Activated CD4-positive, alpha-beta memory T cell treated with anti-CD3 and anti-CD28 coated beads for 36 hours (primary cell): ENCODE measurements around the gene LMTK2. TPM values are rescaled to one million over a fixed set of nuclear protein-coding genes. Genes with fewer than 3 reads are reported as not detected.

Experiments used
- CTCF ChIA-PET: fragments of 350-600 bp; sonication (Branson Sonifier 250); formaldehyde crosslinking; loops from one replicate; lab custom pipeline; 2021; ENCODE audit warnings: antibody characterized with exemption, inconsistent platforms; lab: Charles Lee
- POLR2A ChIA-PET: fragments of 350-600 bp; sonication (Branson Sonifier 250); formaldehyde crosslinking; loops from one replicate; lab custom pipeline; 2021; ENCODE audit warnings: antibody characterized with exemption; lab: Charles Lee
- DNase-seq: peaks from one replicate; pipeline ENCODE4 v3.0.0-alpha.2; 2020
- H3K27ac Mint-ChIP-seq: one replicate; pipeline ENCODE4 v1.8.0; 2021; ENCODE audit warnings: mixed read lengths
- H3K27me3 Mint-ChIP-seq: one replicate; pipeline ENCODE4 v1.8.0; 2021; ENCODE audit warnings: mixed read lengths
- H3K36me3 Mint-ChIP-seq: one replicate; pipeline ENCODE4 v1.8.0; 2021; ENCODE audit warnings: mixed read lengths
- H3K4me1 Mint-ChIP-seq: one replicate; pipeline ENCODE4 v1.8.0; 2021; ENCODE audit warnings: low read depth, mixed read lengths
- H3K4me3 Mint-ChIP-seq: one replicate; pipeline ENCODE4 v1.8.0; 2021; ENCODE audit warnings: mild to moderate bottlenecking, mixed read lengths
- H3K9me3 Mint-ChIP-seq: one replicate; pipeline ENCODE4 v1.8.0; 2021; ENCODE audit warnings: mixed read lengths
- intact Hi-C: fragments of 100-400 bp; cut with micrococcal nuclease; formaldehyde crosslinking; loops from one replicate; pipeline ENCODE4 v1.15.1; 2023
- total RNA-seq, 2 experiments: library from RNA; stranded (reverse); gene quantifications; one replicate each; pipeline ENCODE4 v1.2.3, GENCODE V29; 2021

LMTK2 gene
- total RNA-seq, 2 experiments from 2014 or later = 10.6 to 10.8 TPM

- ChIA-PET POLR2A (interaction anchor here (1.6 kb wide), 1 partner anchor 63 kb away, joined by 6 read pairs; the partner anchor contains the start of gene LMTK2), CTCF (interaction anchor here (0.5 to 19.6 kb wide), 38 partner anchors 9 to 1069 kb away, joined by 3 to 368 read pairs (median 6); partner anchors contain the start of gene LMTK2)
- peaks cover 6% of the 10 kb centered on the region for H3K4me1 Mint-ChIP-seq
- H3K9me3 Mint-ChIP-seq = no peaks in the 10 kb centered on the region
- no peak for DNase-seq
- intact Hi-C loops = loop anchor here (1.0 kb wide), 2 partner anchors 63 to 148 kb away; partner anchors contain the start of gene LMTK2
- peaks cover 6% of the 10 kb centered on the region for H3K36me3 Mint-ChIP-seq
- no peak overlapping the region for H3K27ac Mint-ChIP-seq
- no peaks in the 10 kb centered on the region for H3K27me3 Mint-ChIP-seq
- no peak overlapping the region for H3K4me3 Mint-ChIP-seq
Observed at GRCh38 chr7:98168904-98169621, 62.4 kb downstream of the LMTK2 start.

GRCh38 chr7:98170966-98171365 is 64.3 kb downstream of the LMTK2 start:
- ChIA-PET CTCF (interaction anchor here (19.6 kb wide), 1 partner anchor 150 kb away, joined by 368 read pairs; no protein-coding TSS in a partner anchor), POLR2A (no interaction called here)
- H3K27me3 Mint-ChIP-seq = no peaks in the 10 kb centered on the region
- no peak overlapping the region for H3K27ac Mint-ChIP-seq
- intact Hi-C loops = no loop called here
- H3K9me3 Mint-ChIP-seq = no peaks in the 10 kb centered on the region
- peaks cover 6% of the 10 kb centered on the region for H3K4me1 Mint-ChIP-seq
- H3K4me3 Mint-ChIP-seq = no peak overlapping the region
- peaks cover 8% of the 10 kb centered on the region for H3K36me3 Mint-ChIP-seq
- no peak for DNase-seq

DNA sequence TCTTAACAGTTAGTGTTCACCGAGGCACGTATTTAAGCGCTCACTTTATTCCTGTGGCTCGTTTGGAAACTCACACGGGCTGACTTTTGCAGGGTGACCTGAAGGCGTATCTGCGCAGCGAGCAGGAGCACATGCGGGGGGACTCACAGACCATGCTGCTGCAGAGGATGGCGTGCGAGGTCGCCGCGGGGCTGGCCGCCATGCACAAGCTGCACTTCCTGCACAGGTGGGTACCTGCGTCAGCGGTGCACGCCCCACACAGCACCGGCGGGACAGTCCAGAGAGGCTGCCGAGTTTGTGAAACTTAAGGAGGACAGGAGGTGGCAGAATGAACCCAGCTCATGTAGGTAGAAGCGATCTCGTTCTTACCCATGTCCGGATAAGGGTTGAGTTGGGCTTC is 64.8 kb downstream of the LMTK2 start:
- Mint-ChIP-seq H3K36me3 (peaks cover 8% of the 10 kb centered on the region), H3K4me3 (no peak overlapping the region), H3K9me3 (no peaks in the 10 kb centered on the region), H3K4me1 (peaks cover 6% of the 10 kb centered on the region), H3K27ac (no peak overlapping the region), H3K27me3 (no peaks in the 10 kb centered on the region)
- DNase-seq = no peak
- ChIA-PET CTCF (interaction anchor here (0.6 to 19.6 kb wide), 3 partner anchors 151 to 274 kb away, joined by 3 to 368 read pairs (median 4); no protein-coding TSS in a partner anchor), POLR2A (no interaction called here)
- intact Hi-C loops = no loop called here

GRCh38 chr7:98174334-98175259 is 67.9 kb downstream of the LMTK2 start:
- ChIA-PET CTCF (interaction anchor here (19.6 kb wide), 1 partner anchor 154 kb away, joined by 368 read pairs; no protein-coding TSS in a partner anchor), POLR2A (no interaction called here)
- no peak overlapping the region for H3K4me3 Mint-ChIP-seq
- intact Hi-C loops = no loop called here
- peaks cover 8% of the 10 kb centered on the region for H3K36me3 Mint-ChIP-seq
- DNase-seq = no peak
- H3K27ac Mint-ChIP-seq = no peak overlapping the region
- no peaks in the 10 kb centered on the region for H3K4me1 Mint-ChIP-seq
- H3K27me3 Mint-ChIP-seq = no peaks in the 10 kb centered on the region
- H3K9me3 Mint-ChIP-seq = no peaks in the 10 kb centered on the region

DNA sequence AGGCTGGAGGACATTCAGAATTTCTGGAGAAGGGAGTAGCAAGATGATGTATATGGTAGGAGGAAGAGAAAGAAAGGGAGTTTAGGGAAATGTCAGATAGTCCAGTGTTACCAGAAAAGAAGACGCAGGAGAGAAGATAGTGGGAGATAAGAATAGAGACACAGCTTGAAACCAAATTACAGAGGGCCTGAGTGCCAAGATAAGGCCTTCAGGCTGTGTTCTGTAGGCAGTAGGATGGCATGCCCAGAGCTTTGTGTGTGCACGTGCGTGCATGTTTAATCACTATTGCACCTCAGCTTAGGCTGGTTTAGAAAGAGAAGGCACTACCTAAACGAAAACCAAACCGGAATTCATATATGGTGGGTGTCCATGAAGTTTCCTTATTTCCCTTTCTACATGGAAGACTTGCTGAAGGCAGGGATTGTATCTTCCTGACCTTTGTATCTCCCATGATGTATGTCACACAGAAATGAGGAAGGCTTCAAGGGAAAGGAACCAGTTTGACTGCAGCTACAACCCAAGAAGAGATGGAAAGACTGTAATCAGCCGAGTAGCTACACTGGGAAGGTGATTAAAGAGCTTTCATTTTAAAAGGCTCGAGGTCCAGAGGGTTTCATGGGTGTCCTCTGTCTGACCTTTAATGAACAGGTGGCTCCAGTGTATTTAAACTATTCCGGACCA is 68.7 kb downstream of the LMTK2 start:
- Mint-ChIP-seq H3K4me1 (no peaks in the 10 kb centered on the region), H3K27me3 (no peaks in the 10 kb centered on the region), H3K4me3 (no peak overlapping the region), H3K9me3 (no peaks in the 10 kb centered on the region), H3K36me3 (peaks cover 8% of the 10 kb centered on the region), H3K27ac (no peak overlapping the region)
- no peak for DNase-seq
- intact Hi-C loops = no loop called here
- POLR2A ChIA-PET = no interaction called here
- CTCF ChIA-PET = interaction anchor here (0.6 to 19.6 kb wide), 3 partner anchors 9 to 155 kb away, joined by 4 to 368 read pairs (median 4); no protein-coding TSS in a partner anchor

DNA sequence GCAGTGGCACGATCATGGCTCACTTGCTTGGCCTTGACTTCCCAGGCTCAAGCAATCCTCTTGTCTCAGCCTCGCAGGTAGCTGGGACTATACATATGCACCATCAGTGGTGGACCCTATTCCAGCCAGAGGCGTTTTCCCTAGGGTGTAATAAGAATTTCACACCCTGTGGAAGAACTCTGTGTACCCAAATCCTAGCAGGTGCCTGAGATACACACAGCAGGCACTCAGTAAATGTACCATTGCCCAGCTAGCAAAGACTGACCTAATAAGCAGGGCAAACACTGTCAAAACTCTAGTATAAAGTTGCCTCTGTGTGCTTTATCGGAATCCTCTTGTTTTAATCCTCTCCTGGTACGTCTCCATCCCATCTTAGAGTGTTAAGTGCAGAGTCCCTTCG is 70.9 kb downstream of the LMTK2 start:
- H3K36me3 Mint-ChIP-seq = peaks cover 2% of the 10 kb centered on the region
- CTCF ChIA-PET = interaction anchor here (3.2 to 19.6 kb wide), 2 partner anchors 9 to 157 kb away, joined by 22 to 368 read pairs; no protein-coding TSS in a partner anchor

DNA sequence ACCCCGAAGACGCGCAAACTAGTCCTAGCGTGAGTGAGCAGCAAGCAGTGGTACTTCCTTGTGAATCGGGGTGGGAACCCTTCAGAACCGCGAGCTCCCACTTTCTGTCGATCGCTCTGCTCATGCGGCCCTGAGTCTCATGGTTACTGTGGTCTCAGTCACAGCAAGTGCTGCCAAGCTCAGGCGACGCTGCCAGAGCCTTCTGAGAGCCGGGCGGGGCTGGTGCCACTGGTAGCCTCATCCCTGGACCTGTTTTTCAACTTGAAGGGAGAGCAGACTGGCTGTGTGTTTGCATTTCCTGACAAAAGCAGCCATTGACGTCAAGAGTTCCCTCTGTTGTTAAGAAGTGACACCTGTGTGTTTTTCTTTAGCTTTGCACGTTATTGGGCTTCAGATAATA is 71.7 kb downstream of the LMTK2 start:
- no peaks in the 10 kb centered on the region for H3K4me1 Mint-ChIP-seq
- no peak for DNase-seq
- ChIA-PET POLR2A (no interaction called here), CTCF (interaction anchor here (3.2 to 19.6 kb wide), 2 partner anchors 9 to 157 kb away, joined by 22 to 368 read pairs; no protein-coding TSS in a partner anchor)
- no peak overlapping the region for H3K27ac Mint-ChIP-seq
- no peaks in the 10 kb centered on the region for H3K9me3 Mint-ChIP-seq
- no peak overlapping the region for H3K4me3 Mint-ChIP-seq
- H3K36me3 Mint-ChIP-seq = peaks cover 6% of the 10 kb centered on the region
- intact Hi-C loops = no loop called here
- no peaks in the 10 kb centered on the region for H3K27me3 Mint-ChIP-seq

More for the DNA sequence above, 70.9 kb downstream of the LMTK2 start:
- Mint-ChIP-seq H3K4me3 (no peak overlapping the region), H3K9me3 (no peaks in the 10 kb centered on the region), H3K4me1 (no peaks in the 10 kb centered on the region), H3K27me3 (no peaks in the 10 kb centered on the region), H3K27ac (no peak overlapping the region)
- POLR2A ChIA-PET = no interaction called here
- intact Hi-C loops = no loop called here
- no peak for DNase-seq

DNA sequence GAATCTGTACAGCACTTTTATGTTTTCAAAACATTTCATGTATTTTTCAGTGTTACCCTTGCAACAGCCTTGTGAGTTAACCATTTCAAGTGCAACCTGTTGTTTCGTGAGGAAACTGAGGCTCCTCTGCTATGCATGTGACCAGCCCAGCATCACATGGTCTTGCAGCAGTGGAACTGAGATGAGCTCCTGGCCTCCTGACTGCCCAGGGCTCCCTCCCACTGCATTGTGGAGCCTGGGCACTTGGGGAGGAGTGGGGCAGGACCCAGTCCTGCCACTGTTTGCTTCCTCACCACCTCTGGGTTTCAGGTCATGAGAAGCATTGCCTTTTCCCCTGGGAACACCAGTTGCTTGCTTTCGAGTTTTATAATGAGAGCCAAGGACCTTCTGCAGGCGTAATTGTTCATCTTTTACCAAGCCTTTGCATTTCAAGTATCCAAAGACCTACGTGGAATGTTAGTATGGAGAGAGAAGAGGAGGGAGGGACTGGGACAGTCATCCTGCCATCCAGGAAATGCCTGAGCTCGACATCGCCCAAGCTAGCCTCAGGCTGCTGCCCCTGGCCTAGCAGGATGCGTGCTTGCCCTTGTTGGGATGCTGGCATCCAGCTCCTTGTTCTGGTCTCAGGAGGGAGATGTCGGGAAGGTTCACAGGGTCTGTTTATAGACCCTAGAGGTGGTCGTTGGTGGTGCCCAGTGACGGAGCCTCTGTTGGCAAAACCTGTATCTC is 72.3 kb downstream of the LMTK2 start:
- intact Hi-C loops = no loop called here
- CTCF ChIA-PET = interaction anchor here (3.2 to 19.6 kb wide), 2 partner anchors 10 to 158 kb away, joined by 22 to 368 read pairs; no protein-coding TSS in a partner anchor

DNA sequence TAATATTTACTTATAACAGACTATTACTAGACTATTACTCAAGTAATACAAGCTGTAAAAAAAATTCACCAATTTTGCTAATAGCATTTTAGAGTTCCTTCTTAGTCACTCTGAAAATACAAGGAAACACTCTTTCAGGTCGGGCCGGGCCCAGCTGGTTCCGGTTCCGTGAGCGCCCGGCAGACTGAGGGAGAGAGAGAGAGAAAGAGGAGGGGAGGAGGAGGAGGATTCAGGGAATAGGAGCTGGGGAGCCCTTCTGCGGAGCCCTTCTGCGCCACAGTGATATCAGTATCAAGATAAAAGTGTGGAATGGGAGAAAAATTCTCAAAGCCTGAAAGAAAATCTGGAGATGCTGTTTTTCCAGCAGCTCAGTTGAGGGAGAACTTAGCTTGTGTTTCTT is 74.1 kb downstream of the LMTK2 start:
- CTCF ChIA-PET = interaction anchor here (1.3 kb wide), 1 partner anchor 159 kb away, joined by 4 read pairs; no protein-coding TSS in a partner anchor
- intact Hi-C loops = no loop called here
- H3K36me3 Mint-ChIP-seq = peaks cover 4% of the 10 kb centered on the region
- no peaks in the 10 kb centered on the region for H3K4me1 Mint-ChIP-seq
- no peak for DNase-seq
- H3K4me3 Mint-ChIP-seq = no peak overlapping the region
- no peak overlapping the region for H3K27ac Mint-ChIP-seq
- POLR2A ChIA-PET = no interaction called here
- H3K27me3 Mint-ChIP-seq = no peaks in the 10 kb centered on the region
- no peaks in the 10 kb centered on the region for H3K9me3 Mint-ChIP-seq

More for the DNA sequence above, 72.3 kb downstream of the LMTK2 start:
- H3K9me3 Mint-ChIP-seq = no peaks in the 10 kb centered on the region
- H3K4me1 Mint-ChIP-seq = no peaks in the 10 kb centered on the region
- no peak overlapping the region for H3K4me3 Mint-ChIP-seq
- DNase-seq = no peak
- no peaks in the 10 kb centered on the region for H3K27me3 Mint-ChIP-seq
- POLR2A ChIA-PET = no interaction called here
- H3K36me3 Mint-ChIP-seq = peaks cover 6% of the 10 kb centered on the region
- H3K27ac Mint-ChIP-seq = no peak overlapping the region

GRCh38 chr7:98185101-98185500 is 78.4 kb downstream of the LMTK2 start:
- H3K27me3 Mint-ChIP-seq = no peaks in the 10 kb centered on the region
- no peaks in the 10 kb centered on the region for H3K4me1 Mint-ChIP-seq
- H3K27ac Mint-ChIP-seq = no peak overlapping the region
- CTCF ChIA-PET = interaction anchor here (1.9 kb wide), 1 partner anchor 16 kb away, joined by 7 read pairs; no protein-coding TSS in a partner anchor
- DNase-seq = no peak
- no peaks in the 10 kb centered on the region for H3K9me3 Mint-ChIP-seq
- peaks cover 21% of the 10 kb centered on the region for H3K36me3 Mint-ChIP-seq
- POLR2A ChIA-PET = no interaction called here
- intact Hi-C loops = no loop called here
- no peak overlapping the region for H3K4me3 Mint-ChIP-seq
